Measurements from ENCODE around the gene MT4.

GRCh38 chr16:56569971-56570370, 5.1 kb downstream of the MT4 start:
- TF ChIP-seq CTCF (IDR thresholded peaks at IDR 0.05; ENCODE audit: insufficient read depth, low read length, poor library complexity, severe bottlenecking) (no peak), EZH2phosphoT487 (conservative IDR thresholded peaks at IDR 0.05; ENCODE audit: low read length) (no peak)
